A549 (cell line): ENCODE results near the gene LSM4.

ENCODE experiments used
- ZSCAN20 ChIP-seq: fragments of 250-450 bp; sonication (Bioruptor Pico); IDR thresholded peaks from 2 replicates; pipeline ENCODE4 v1.8.0; 2022; ENCODE audit warnings: mild to moderate bottlenecking, moderate library complexity
- TF ChIP-seq, protein P1 (sequence below): fragments of >200 bp; sonication (Bioruptor Twin); formaldehyde crosslinking; IDR thresholded peaks from 3 replicates; pipeline ENCODE4 v1.5.1; 2016
- TF ChIP-seq, protein P2 (sequence below): IDR thresholded peaks from 2 replicates; pipeline ENCODE4 v1.6.1; 2012

DNA sequence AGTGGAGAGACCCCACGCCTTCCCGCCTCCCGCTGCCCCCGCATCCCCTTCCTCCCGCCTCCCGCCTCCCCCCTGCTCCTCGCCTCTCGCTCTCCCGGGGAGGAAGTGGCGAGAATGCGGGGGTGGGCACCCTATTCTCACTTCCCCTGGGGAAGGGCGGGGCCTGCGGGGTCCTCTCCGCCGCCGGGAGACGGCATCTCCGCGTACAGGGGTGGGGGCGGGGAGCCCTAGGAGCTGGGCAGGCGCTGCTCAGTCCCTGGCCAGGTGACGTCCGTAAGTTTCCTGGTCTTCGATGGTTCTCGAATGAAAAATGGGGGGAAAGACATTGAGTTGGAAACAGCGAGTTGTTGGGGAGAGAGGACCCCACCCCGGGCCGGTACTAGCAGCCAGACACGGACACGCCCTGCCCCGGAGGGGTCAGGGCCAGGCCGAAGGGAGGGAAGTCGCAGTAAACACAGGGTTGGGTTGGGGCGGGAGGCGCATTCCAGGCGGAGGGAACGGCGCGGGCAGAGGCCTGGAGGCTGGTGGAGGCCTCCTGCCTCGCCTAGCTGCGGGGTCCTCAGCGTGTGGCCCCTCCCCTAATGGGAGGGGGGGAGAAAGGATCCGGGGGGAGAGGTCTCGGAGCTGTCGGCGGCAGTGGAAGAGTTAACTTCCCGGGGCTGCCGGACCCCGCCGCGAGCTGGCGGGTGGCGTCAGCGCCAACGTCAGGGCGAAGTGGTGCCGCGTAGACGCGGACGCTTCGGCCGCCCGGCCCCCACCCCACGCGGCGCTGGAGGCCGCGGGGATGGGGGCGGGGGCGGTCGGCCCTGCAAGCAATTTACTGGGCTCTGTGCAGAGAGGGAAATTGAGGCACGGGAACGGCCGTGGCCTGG, 31.1 kb downstream of the LSM4 start:
- TF ChIP-seq, protein P1, sequence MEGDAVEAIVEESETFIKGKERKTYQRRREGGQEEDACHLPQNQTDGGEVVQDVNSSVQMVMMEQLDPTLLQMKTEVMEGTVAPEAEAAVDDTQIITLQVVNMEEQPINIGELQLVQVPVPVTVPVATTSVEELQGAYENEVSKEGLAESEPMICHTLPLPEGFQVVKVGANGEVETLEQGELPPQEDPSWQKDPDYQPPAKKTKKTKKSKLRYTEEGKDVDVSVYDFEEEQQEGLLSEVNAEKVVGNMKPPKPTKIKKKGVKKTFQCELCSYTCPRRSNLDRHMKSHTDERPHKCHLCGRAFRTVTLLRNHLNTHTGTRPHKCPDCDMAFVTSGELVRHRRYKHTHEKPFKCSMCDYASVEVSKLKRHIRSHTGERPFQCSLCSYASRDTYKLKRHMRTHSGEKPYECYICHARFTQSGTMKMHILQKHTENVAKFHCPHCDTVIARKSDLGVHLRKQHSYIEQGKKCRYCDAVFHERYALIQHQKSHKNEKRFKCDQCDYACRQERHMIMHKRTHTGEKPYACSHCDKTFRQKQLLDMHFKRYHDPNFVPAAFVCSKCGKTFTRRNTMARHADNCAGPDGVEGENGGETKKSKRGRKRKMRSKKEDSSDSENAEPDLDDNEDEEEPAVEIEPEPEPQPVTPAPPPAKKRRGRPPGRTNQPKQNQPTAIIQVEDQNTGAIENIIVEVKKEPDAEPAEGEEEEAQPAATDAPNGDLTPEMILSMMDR, result no peak
- no peak for TF ChIP-seq ZSCAN20 (CRISPR knock-in tag)
- TF ChIP-seq, protein P2, sequence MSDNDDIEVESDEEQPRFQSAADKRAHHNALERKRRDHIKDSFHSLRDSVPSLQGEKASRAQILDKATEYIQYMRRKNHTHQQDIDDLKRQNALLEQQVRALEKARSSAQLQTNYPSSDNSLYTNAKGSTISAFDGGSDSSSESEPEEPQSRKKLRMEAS, result peak; percentile 91
